Choroid plexus epithelial cell (primary cell): ENCODE measurements around the gene EYS.
"Not testable (repeated sequence)": the region's sequence is repeated elsewhere in the genome, so short reads cannot be mapped to it uniquely, and the experiment has no call there.

Experiments used
- DNase-seq: peaks from one replicate; pipeline ENCODE4 v3.0.0-alpha.2; 2010; ENCODE audit warnings: low read depth
- H3K4me3 ChIP-seq: 2 replicates; pipeline ENCODE4 v1.5.1; 2011; ENCODE audit warnings: low read depth, mild to moderate bottlenecking, control low read depth, low read length, moderate library complexity
- TF ChIP-seq, protein P1 (sequence below): conservative IDR thresholded peaks from 2 replicates; pipeline ENCODE4 v1.5.1; 2011; ENCODE audit warnings: low read depth, mild to moderate bottlenecking, control low read depth, inconsistent platforms, low read length, moderate library complexity

Gene EYS

DNA sequence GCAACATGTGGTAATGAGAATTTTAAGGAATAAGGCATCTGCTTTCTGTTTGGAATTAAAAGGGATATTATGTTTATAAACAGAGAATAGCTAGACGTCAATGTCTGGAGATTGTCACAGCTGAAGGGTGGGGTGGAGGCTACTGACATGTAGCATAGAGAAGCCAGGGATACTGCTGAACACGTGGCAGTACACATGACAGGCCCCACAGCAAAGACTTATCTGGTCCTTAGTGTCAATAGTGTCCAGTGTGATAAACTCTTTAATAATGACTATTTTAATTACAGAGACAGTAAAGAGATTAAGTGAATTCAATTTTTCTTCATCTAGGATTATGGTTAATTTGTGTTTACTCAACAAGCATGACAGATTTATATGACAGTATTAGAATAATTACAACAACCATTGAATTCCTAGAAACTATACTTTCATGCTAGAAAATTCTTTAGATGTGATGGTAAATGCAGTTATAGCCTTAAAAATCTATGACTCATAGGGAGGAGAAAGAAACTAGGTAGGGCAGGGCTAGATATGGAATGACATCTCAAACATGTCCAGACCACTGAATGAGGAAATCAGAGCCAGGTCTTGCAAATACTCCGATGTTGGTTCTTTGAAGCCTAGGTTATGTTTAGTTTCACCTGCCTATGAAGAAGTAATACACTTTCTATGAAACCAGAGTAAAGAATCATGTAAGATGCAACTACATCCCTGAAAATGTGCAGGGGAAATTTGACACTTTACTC, 1671.9 kb downstream of the EYS start:
- no peak overlapping the region for H3K4me3 ChIP-seq
- TF ChIP-seq, protein P1, sequence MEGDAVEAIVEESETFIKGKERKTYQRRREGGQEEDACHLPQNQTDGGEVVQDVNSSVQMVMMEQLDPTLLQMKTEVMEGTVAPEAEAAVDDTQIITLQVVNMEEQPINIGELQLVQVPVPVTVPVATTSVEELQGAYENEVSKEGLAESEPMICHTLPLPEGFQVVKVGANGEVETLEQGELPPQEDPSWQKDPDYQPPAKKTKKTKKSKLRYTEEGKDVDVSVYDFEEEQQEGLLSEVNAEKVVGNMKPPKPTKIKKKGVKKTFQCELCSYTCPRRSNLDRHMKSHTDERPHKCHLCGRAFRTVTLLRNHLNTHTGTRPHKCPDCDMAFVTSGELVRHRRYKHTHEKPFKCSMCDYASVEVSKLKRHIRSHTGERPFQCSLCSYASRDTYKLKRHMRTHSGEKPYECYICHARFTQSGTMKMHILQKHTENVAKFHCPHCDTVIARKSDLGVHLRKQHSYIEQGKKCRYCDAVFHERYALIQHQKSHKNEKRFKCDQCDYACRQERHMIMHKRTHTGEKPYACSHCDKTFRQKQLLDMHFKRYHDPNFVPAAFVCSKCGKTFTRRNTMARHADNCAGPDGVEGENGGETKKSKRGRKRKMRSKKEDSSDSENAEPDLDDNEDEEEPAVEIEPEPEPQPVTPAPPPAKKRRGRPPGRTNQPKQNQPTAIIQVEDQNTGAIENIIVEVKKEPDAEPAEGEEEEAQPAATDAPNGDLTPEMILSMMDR: no peak
- peak; percentile 47 for DNase-seq

DNA sequence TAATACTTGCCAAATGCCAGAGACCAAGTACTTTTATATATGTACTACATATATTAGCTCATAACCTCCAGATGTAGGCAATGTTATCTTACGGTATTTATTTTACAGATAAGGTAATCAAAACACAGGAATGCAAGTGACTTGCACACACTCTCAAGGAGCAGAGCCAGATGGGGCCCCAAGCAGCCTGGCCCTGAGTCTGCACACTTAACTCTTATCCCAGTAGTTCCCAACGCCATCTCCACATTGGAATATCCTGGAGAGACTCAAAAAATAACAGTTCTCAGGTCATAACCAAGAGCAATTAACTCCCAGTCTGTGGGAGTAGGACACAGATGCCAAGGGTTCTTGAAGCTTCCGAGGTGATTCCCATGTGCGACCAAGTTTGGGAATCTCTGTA, 1672.7 kb downstream of the EYS start:
- H3K4me3 ChIP-seq: no peak overlapping the region
- TF ChIP-seq, protein P1: no peak
- DNase-seq: no peak

DNA sequence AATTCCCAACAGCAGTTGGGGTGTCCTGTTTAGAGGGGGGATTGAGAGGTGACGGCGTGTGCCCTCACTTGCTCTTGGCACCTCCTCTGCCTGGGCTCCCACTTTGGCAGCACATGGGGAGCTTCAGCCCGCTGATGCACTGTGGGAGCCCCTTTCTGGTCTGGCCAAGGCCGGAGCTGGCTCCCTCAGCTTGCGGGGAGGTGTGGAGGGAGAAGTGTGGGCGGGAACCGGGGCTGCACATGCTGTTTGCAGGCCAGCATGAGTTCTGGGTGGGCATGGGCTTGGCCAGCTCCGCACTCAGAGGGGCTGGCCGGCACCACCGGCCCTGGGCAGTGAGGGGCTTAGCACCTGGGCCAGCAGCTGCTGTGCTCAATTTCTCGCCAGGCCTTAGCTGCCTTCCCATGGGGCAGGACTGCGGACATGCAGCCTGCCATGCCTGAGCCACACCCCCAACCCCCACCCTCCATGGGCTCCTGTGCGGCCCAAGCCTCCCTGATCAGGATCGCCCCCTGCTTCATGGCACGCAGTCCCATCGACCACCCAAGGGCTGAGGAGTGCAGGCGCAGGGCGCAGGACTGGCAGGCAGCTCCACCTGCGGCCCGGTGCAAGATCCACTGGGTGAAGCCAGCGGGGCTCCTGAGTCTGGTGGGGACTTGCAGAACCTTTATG, 1675.9 kb downstream of the EYS start:
- H3K4me3 ChIP-seq, DNase-seq: not testable (repeated sequence)

DNA sequence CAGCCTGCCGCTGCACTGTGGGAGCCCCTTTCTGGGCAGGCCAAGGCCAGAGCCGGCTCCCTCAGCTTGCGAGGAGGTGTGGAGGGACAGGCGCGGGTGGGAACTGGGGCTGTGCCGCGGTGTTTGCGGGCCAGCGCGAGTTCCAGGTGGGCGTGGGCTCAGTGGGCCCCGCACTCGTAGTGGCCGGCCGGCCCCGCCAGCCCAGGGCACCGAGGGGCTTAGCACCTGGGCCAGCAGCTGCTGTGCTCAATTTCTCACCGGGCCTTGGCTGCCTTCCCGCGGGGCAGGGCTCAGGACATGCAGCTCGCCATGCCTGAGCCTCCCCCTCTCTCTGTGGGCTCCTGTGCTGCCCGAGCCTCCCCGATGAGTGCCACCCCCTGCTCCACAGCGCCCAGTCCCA, 1683.3 kb downstream of the EYS start:
- TF ChIP-seq, protein P1: no peak
- DNase-seq: no peak
- no peak overlapping the region for H3K4me3 ChIP-seq

DNA sequence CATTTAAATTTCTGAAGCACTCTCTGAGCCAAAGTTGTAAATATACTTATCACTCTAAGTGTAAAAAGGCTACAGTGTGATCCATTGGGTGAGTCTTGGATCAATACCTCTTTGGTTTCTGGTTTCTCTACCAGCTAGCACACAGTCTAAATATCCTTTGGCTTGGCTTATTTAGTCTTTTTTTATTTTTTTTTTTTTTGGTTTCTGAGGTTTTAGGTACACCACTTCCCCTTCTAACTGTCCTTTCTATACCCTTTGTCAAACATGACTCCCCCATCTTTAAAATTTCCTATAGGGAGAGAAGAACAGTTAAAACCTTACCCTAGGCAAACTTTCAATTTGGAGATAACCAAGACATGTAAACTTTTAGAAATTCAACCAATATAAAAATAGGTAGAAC, 1692.4 kb downstream of the EYS start:
- DNase-seq: no peak
- no peak overlapping the region for H3K4me3 ChIP-seq
- TF ChIP-seq, protein P1: no peak

DNA sequence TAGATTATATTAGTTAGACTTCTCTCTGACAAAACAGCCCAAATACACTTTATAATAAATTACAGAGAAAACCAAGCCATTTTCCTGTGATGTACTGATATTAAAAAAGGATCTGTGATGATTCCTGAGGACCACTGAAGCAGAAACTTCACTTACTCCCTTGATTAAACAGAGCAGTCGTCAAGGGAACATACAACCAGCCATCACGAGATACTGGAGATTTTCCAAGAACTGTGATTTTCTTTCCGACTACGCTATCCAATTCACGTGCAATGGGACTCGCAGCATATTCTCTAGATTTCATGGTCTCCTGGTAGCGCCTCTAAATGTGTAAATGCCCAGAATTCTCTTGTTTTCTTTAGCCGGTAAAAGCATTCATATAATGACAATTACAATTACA, 1694.0 kb downstream of the EYS start:
- TF ChIP-seq, protein P1: no peak
- DNase-seq: peak; percentile 10
- no peak overlapping the region for H3K4me3 ChIP-seq

DNA sequence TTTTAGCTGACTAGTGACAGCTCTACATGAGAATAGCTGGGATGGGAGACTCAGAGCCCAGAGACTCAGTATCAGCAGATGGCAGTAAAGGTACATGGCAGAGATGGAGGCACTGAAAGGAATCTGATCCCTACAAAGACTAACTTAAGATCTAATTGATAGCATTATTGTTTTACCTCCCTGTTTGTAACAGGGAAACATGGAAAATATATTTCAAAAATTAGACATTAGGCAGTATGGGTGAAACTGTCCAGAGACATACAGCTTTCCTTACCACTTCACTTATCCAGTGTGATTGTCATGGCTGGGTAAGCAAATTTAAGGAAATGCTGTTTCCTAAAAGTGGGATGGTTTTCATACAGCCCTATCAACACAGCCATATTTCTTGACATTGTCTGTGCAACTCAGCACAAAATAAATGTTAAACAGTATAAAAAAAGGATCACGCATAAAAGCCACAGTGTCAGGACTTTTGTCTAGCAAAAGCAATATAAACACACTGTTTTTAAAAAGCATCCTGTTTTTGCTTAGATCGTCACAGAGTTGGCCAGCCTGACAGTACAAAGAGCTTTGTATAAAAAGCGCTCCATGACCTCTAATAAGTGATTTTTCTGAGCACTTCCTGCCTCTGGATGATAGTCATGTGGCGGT, 1694.5 kb downstream of the EYS start:
- peak; percentile 90 for DNase-seq
- TF ChIP-seq, protein P1: peak; percentile 98
- no peak overlapping the region for H3K4me3 ChIP-seq
